ENCODE measurements around the gene BTN1A1.

Gene BTN1A1

DNA sequence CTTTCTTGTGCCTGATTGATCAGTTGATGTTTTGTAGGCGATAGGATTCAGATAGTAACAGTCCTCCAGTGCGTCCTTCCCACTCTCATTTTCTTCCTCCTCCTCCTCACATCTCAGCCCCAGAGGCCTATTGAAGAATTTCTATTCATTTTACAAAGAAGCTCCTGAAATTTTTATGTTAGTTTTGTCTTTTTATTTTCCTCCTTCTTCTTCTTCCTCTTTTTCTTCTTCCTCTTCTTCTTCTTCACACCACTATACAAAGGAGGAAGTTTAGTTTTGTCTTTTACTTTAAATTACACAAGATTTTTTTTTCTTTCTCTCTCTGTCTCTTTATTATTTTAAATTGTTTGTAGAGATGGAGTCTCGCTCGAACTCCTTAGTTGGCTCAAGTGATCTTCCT, 23.2 kb upstream of the BTN1A1 start:
- no peak overlapping the region for H3K4me3 ChIP-seq (ENCODE audit: control insufficient read depth, low read depth, low read length)
- DNase-seq (ENCODE audit: low read depth) = no peak
- no peak for TF ChIP-seq CTCF (IDR thresholded peaks at IDR 0.05; ENCODE audit: control insufficient read depth, insufficient read depth, low read depth, low read length, missing control alignments)

- no peak for TF ChIP-seq CTCF (IDR thresholded peaks at IDR 0.05; ENCODE audit: control insufficient read depth, insufficient read depth, low read depth, low read length, missing control alignments)
- H3K4me3 ChIP-seq (ENCODE audit: control insufficient read depth, low read depth, low read length) = no peak overlapping the region
- no peak for DNase-seq (ENCODE audit: low read depth)
Measured at GRCh38 chr6:26477426-26477825, 22.7 kb upstream of the BTN1A1 start.

- no peak for DNase-seq (ENCODE audit: low read depth)
- no peak for TF ChIP-seq CTCF (IDR thresholded peaks at IDR 0.05; ENCODE audit: control insufficient read depth, insufficient read depth, low read depth, low read length, missing control alignments)
- H3K4me3 ChIP-seq (ENCODE audit: control insufficient read depth, low read depth, low read length) = no peak overlapping the region
Measured at GRCh38 chr6:26478100-26478984, 21.8 kb upstream of the BTN1A1 start.

DNA sequence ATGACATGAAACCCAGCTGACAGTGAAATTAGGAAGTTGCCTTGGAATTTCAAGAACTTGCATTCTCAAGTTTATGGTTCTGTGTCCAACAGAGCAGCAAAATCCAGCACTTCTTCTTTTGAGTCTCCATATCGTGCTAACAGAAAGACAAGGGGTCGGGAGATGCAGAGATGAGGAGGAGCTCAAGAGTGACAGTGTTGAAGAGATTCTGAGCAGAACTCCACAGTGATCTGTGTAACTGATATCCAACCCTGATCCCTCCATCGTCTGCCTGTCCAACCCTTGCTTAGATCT, 21.2 kb upstream of the BTN1A1 start:
- H3K4me3 ChIP-seq (ENCODE audit: control insufficient read depth, low read depth, low read length) = no peak overlapping the region
- no peak for DNase-seq (ENCODE audit: low read depth)
- TF ChIP-seq CTCF (IDR thresholded peaks at IDR 0.05; ENCODE audit: control insufficient read depth, insufficient read depth, low read depth, low read length, missing control alignments) = no peak

- no peak overlapping the region for H3K4me3 ChIP-seq (ENCODE audit: control insufficient read depth, low read depth, low read length)
- no peak for TF ChIP-seq CTCF (IDR thresholded peaks at IDR 0.05; ENCODE audit: control insufficient read depth, insufficient read depth, low read depth, low read length, missing control alignments)
- no peak for DNase-seq (ENCODE audit: low read depth)
Measured at GRCh38 chr6:26482338-26482737, 17.8 kb upstream of the BTN1A1 start.

- no peak for DNase-seq (ENCODE audit: low read depth)
- TF ChIP-seq CTCF (IDR thresholded peaks at IDR 0.05; ENCODE audit: control insufficient read depth, insufficient read depth, low read depth, low read length, missing control alignments) = no peak
- H3K4me3 ChIP-seq (ENCODE audit: control insufficient read depth, low read depth, low read length) = no peak overlapping the region
Measured at GRCh38 chr6:26483727-26484126, 16.4 kb upstream of the BTN1A1 start.

All from AG09309 (cell line).